Neural cell (in vitro differentiated cells): ENCODE data around the gene TXN. TPM values are rescaled to one million over a fixed set of nuclear protein-coding genes. Genes with fewer than 3 reads are reported as not detected.

ENCODE experiments used
- H2AFZ ChIP-seq: fragments of 200-600, 300-800 bp; sonication (generic), shearing (Covaris generic); 2 replicates; pipeline ENCODE4 v1.6.0; 2014; ENCODE audit warnings: low read depth, mild to moderate bottlenecking, antibody characterized with exemption, low read length, moderate library complexity
- H3F3A ChIP-seq: fragments of 200-600 bp; shearing (Covaris generic); 2 replicates; pipeline ENCODE4 v1.6.1; 2016; ENCODE audit warnings: mild to moderate bottlenecking, moderate library complexity, mixed read lengths, antibody characterized with exemption, low read length; ENCODE audit not compliant: insufficient read depth, poor library complexity, severe bottlenecking
- H3K27ac ChIP-seq: fragments of 200-600, 300-800 bp; sonication (generic), shearing (Covaris generic); 2 replicates; pipeline ENCODE4 v1.5.1; 2014; ENCODE audit warnings: mild to moderate bottlenecking, low read length, moderate library complexity
- H3K27me3 ChIP-seq: fragments of 300-800, 200-600 bp; sonication (generic), shearing (Covaris generic); 2 replicates; pipeline ENCODE4 v1.6.0; 2014; ENCODE audit warnings: mild to moderate bottlenecking, low read depth, low read length, moderate library complexity; ENCODE audit not compliant: insufficient read depth
- H3K36me3 ChIP-seq: fragments of 300-800, 200-600 bp; sonication (generic), shearing (Covaris generic); 2 replicates; pipeline ENCODE4 v1.5.1; 2014; ENCODE audit warnings: mild to moderate bottlenecking, antibody characterized with exemption, low read length, moderate library complexity; ENCODE audit not compliant: insufficient read depth
- H3K4me2 ChIP-seq: fragments of 300-800, 200-600 bp; sonication (generic), shearing (Covaris generic); 2 replicates; pipeline ENCODE4 v1.6.0; 2014; ENCODE audit warnings: mild to moderate bottlenecking, low read length
- H3K4me3 ChIP-seq: fragments of 300-800, 200-600 bp; sonication (generic), shearing (Covaris generic); 2 replicates; pipeline ENCODE4 v1.5.1; 2014; ENCODE audit warnings: mild to moderate bottlenecking, low read length, moderate library complexity
- H3K79me2 ChIP-seq: fragments of 200-600 bp; shearing (Covaris generic); replicated peaks from 2 replicates; pipeline ENCODE4 v1.6.0; 2014; ENCODE audit warnings: mild to moderate bottlenecking, low read length, moderate library complexity; ENCODE audit not compliant: insufficient read depth
- H3K9ac ChIP-seq: fragments of 300-800, 200-600 bp; sonication (generic), shearing (Covaris generic); 2 replicates; pipeline ENCODE4 v1.6.1; 2016; ENCODE audit warnings: mild to moderate bottlenecking, low read length, mixed read lengths
- H3K9me2 ChIP-seq: fragments of 200-600 bp; shearing (Covaris generic); 2 replicates; pipeline ENCODE4 v1.6.1; 2016; ENCODE audit warnings: mild to moderate bottlenecking, low read length, mixed read lengths; ENCODE audit not compliant: insufficient read depth
- H3K9me3 ChIP-seq: fragments of 200-600, 300-800 bp; sonication (generic), shearing (Covaris generic); 2 replicates; pipeline ENCODE4 v1.6.1; 2016; ENCODE audit warnings: mild to moderate bottlenecking, mixed run types, low read length, moderate library complexity, mixed read lengths
- H4K20me1 ChIP-seq: fragments of 200-600 bp; shearing (Covaris generic); 2 replicates; pipeline ENCODE4 v1.6.1; 2016; ENCODE audit warnings: mild to moderate bottlenecking, mixed run types; ENCODE audit not compliant: insufficient read depth
- EP300 ChIP-seq: fragments of 450-650 bp; conservative IDR thresholded peaks from 2 replicates; pipeline ENCODE4 v1.6.1; 2014; ENCODE audit warnings: antibody characterized with exemption, mild to moderate bottlenecking, moderate library complexity; ENCODE audit not compliant: poor library complexity, severe bottlenecking
- EZH2 ChIP-seq: fragments of 200-600, 300-800 bp; shearing (Covaris generic), sonication (generic); IDR thresholded peaks from 2 replicates; pipeline ENCODE4 v1.6.1; 2014; ENCODE audit warnings: antibody characterized with exemption, low read length, borderline replicate concordance, mild to moderate bottlenecking; ENCODE audit not compliant: insufficient read depth, poor library complexity, severe bottlenecking
- MXI1 ChIP-seq: fragments of 450-650 bp; conservative IDR thresholded peaks from 2 replicates; pipeline ENCODE4 v1.6.1; 2014; ENCODE audit warnings: antibody characterized with exemption, mild to moderate bottlenecking; ENCODE audit not compliant: poor library complexity, severe bottlenecking
- POLR2AphosphoS5 ChIP-seq: IDR thresholded peaks from 2 replicates; pipeline ENCODE4 v1.6.1; 2012
- RAD21 ChIP-seq: fragments of 450-650 bp; conservative IDR thresholded peaks from 2 replicates; pipeline ENCODE4 v1.6.1; 2014; ENCODE audit warnings: antibody characterized with exemption, mild to moderate bottlenecking, moderate library complexity
- SMC3 ChIP-seq: fragments of 450-650 bp; conservative IDR thresholded peaks from 2 replicates; pipeline ENCODE4 v1.6.1; 2014; ENCODE audit warnings: antibody characterized with exemption, mild to moderate bottlenecking, moderate library complexity; ENCODE audit not compliant: poor library complexity
- TAF1 ChIP-seq: IDR thresholded peaks from 2 replicates; pipeline ENCODE4 v1.6.1; 2012; ENCODE audit warnings: low read depth
- polyA plus RNA-seq: library from polyadenylated mRNA; depleted of rRNA; stranded (reverse); fragments of >200 nt; gene quantifications from 2 replicates; pipeline ENCODE4 v1.2.3, GENCODE V29; 2014
- TF ChIP-seq, protein P1 (sequence below): fragments of 450-650 bp; IDR thresholded peaks from 2 replicates; pipeline ENCODE4 v1.5.1; 2014; ENCODE audit warnings: antibody characterized with exemption, mild to moderate bottlenecking, moderate library complexity; ENCODE audit not compliant: poor library complexity, severe bottlenecking
- TF ChIP-seq, protein P2 (sequence below): IDR thresholded peaks from 2 replicates; pipeline ENCODE4 v1.6.1; 2012; ENCODE audit warnings: borderline replicate concordance

The TXN gene
- polyA plus RNA-seq, 1 donor from 2014 or later, result 304 TPM

DNA sequence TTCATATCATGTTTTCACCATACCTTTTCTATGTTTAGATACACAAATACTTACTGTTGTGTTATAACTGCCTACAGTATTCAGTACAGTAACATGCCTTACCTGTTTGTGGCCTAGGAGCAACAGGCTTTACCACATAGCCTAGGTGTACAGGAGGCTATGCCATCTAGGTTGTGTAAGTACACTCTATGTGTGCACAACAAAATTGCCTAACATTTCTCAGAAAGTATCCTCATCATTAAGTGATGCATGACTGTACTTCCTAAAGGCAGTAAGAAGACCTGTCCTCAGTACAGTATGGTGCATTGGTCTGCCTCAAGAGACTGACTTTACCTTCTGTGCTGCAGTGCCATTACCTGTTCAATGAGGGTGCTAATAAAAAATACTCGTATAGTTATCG, 7.9 kb downstream of the TXN start:
- H3K79me2 ChIP-seq, result peaks cover 15% of the 10 kb centered on the region
- TF ChIP-seq MXI1, result no peak
- no peak for TF ChIP-seq POLR2AphosphoS5
- TF ChIP-seq TAF1, result no peak
- no peak for TF ChIP-seq RAD21
- no peak for TF ChIP-seq SMC3
- TF ChIP-seq, protein P1, sequence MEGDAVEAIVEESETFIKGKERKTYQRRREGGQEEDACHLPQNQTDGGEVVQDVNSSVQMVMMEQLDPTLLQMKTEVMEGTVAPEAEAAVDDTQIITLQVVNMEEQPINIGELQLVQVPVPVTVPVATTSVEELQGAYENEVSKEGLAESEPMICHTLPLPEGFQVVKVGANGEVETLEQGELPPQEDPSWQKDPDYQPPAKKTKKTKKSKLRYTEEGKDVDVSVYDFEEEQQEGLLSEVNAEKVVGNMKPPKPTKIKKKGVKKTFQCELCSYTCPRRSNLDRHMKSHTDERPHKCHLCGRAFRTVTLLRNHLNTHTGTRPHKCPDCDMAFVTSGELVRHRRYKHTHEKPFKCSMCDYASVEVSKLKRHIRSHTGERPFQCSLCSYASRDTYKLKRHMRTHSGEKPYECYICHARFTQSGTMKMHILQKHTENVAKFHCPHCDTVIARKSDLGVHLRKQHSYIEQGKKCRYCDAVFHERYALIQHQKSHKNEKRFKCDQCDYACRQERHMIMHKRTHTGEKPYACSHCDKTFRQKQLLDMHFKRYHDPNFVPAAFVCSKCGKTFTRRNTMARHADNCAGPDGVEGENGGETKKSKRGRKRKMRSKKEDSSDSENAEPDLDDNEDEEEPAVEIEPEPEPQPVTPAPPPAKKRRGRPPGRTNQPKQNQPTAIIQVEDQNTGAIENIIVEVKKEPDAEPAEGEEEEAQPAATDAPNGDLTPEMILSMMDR, result no peak
- TF ChIP-seq EP300, result no peak
- TF ChIP-seq, protein P2, sequence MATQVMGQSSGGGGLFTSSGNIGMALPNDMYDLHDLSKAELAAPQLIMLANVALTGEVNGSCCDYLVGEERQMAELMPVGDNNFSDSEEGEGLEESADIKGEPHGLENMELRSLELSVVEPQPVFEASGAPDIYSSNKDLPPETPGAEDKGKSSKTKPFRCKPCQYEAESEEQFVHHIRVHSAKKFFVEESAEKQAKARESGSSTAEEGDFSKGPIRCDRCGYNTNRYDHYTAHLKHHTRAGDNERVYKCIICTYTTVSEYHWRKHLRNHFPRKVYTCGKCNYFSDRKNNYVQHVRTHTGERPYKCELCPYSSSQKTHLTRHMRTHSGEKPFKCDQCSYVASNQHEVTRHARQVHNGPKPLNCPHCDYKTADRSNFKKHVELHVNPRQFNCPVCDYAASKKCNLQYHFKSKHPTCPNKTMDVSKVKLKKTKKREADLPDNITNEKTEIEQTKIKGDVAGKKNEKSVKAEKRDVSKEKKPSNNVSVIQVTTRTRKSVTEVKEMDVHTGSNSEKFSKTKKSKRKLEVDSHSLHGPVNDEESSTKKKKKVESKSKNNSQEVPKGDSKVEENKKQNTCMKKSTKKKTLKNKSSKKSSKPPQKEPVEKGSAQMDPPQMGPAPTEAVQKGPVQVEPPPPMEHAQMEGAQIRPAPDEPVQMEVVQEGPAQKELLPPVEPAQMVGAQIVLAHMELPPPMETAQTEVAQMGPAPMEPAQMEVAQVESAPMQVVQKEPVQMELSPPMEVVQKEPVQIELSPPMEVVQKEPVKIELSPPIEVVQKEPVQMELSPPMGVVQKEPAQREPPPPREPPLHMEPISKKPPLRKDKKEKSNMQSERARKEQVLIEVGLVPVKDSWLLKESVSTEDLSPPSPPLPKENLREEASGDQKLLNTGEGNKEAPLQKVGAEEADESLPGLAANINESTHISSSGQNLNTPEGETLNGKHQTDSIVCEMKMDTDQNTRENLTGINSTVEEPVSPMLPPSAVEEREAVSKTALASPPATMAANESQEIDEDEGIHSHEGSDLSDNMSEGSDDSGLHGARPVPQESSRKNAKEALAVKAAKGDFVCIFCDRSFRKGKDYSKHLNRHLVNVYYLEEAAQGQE, result no peak
- no peak for TF ChIP-seq EZH2
- no peaks in the 10 kb centered on the region for H3K27me3 ChIP-seq
- H3K9me3 ChIP-seq, result no peaks in the 10 kb centered on the region
- peaks cover 5% of the 10 kb centered on the region for H3K36me3 ChIP-seq
- H2AFZ ChIP-seq, result no peak overlapping the region
- no peak overlapping the region for H3K9ac ChIP-seq
- no peak overlapping the region for H3K27ac ChIP-seq
- H3K9me2 ChIP-seq, result no peaks in the 10 kb centered on the region
- no peaks in the 10 kb centered on the region for H3F3A ChIP-seq
- no peak overlapping the region for H3K4me2 ChIP-seq
- no peaks in the 10 kb centered on the region for H4K20me1 ChIP-seq
- H3K4me3 ChIP-seq, result no peak overlapping the region

DNA sequence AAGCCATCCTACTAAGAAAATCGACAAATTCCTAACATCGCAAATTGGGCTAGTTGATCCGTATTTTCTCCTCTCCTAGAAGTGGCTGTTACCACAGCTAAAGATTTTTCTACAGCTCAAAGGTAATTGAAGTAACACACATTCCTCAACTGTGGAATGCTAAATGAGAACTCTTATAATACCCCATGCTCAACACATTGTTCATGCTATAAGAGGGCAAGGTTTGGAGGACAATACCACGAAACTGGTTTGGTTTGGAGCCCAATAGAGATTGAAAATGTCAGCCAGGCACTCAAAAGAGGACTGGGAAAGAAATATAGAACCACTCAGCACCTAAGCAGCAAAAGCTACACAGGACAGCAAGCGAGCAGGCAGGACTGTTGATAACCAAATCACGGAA, 10.1 kb downstream of the TXN start:
- H3F3A ChIP-seq, result no peaks in the 10 kb centered on the region
- no peak overlapping the region for H3K4me2 ChIP-seq
- H3K27me3 ChIP-seq, result no peaks in the 10 kb centered on the region
- H3K4me3 ChIP-seq, result no peak overlapping the region
- no peaks in the 10 kb centered on the region for H3K79me2 ChIP-seq
- H4K20me1 ChIP-seq, result no peaks in the 10 kb centered on the region
- TF ChIP-seq POLR2AphosphoS5 (no peak), MXI1 (no peak), RAD21 (no peak), TAF1 (no peak), SMC3 (no peak), EZH2 (no peak)
- TF ChIP-seq, protein P2, result no peak
- TF ChIP-seq, protein P1, result no peak
- H3K9me2 ChIP-seq, result no peaks in the 10 kb centered on the region
- no peak overlapping the region for H2AFZ ChIP-seq
- peaks cover 9% of the 10 kb centered on the region for H3K36me3 ChIP-seq
- no peak overlapping the region for H3K9ac ChIP-seq
- H3K27ac ChIP-seq, result no peak overlapping the region
- H3K9me3 ChIP-seq, result no peaks in the 10 kb centered on the region
